Effector CD8-positive, alpha-beta T cell (primary cell): ENCODE data around the gene RPL10A.

Source experiments
- DNase-seq: peaks from one replicate; lab custom pipeline; 2025; lab: John Stamatoyannopoulos, UW

Gene RPL10A

DNA sequence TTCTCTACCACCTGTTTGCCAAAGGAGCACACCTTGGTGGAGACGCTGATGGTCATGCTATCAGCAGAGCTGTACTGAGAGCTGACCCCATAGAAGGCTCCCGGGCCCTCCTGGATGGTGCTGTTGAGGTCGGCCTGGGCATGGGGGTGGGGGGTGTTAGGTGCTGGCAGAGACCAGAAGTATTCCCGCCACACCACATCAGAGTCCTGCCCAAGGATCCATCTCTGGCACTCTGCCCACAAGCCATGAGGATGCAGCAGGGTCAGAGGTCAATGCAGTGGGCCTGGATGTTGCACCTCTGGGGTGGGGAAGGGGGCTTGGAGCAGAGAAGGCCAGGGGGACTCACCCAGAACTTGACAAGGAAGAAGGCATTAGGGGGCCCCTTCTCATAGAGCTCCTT, 7.4 kb downstream of the RPL10A start:
- no peak for DNase-seq

DNA sequence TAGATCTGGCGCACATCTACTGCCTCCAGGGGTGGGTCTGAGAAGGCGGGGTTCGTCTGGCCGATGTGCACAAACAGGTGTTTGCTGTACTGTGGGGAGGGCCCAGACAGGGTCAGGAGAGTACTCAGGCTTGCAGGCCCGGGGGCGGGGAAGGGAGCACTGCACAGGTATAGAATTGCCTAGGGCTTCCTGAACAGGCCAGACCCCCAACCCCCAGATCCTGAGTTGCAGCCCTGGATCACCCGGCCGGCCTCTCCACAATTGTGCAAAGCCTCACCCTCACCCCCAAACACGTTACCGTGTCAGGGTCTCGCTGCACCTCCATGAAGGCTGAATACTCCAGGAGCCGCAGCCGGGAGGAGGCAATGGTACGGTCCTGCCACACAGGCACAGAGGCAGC, 7.8 kb downstream of the RPL10A start:
- no peak for DNase-seq

DNA sequence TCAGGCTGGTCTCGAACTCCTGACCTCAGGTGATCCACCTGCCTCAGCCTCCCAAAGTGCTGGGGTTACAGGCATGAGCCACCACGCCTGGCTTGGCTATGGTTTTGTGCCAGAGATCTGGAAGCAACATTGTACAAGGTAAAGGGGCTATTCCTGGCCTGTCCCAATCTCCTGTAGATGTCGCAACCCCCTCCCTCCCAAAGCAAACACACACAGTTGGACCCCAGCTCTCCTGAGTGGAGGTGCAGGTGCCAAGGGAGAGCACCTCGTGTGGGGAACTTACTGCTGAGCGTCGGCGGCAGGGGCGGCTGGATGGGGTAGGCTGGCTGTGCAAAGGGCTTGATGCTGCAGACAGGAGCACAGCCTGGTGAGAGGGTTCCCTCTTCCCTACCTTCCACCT, 8.8 kb downstream of the RPL10A start:
- no peak for DNase-seq

DNA sequence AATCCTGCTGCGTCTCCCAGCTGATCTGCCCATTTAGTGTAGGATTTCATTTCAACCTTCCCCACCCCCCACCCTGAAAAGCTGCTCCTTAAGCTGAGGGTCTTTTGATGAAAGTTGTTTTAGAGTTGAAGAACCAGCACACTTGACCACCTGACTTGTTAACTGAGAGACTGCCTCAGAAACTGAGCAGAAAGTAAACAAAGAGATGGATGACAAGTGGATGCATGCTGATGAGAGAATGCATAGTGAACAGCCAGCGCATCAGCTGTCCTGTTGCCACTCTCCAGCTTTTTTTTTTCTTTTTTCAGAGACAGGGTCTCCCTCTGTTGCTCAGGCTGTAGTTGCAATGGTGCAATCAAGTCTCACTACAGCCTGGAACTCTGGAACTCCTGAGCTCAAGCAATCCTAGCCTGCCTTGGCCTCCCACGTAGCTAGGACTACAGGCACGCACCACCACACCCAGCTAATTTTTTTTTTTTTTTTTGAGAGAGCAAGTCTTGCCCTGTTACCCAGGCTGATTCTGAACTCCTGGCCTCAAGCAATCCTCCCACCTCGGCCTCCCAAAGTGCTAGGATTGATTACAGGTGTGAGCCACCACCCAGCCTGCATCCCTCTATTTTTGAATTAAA, 9.5 kb downstream of the RPL10A start:
- DNase-seq: no peak

DNA sequence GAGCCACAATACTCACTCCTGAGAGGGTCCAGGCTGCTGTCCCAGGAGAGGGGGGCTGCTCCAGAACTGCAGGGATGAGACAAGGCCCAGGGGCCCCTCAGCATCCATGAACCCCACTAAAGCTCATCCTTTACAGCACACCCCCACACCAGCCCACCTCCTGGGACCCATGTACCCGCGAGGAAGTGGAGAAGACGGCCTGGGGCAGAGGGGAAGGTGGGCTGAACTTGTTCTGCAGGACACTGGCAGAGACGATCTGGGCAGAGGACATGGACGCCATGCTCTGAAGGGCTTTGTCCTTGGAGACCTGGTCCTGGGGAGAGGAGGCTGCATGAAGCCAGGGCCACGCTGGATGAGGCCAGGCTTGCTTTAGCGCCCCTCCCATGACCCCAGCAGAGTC, 10.1 kb downstream of the RPL10A start:
- DNase-seq: no peak

DNA sequence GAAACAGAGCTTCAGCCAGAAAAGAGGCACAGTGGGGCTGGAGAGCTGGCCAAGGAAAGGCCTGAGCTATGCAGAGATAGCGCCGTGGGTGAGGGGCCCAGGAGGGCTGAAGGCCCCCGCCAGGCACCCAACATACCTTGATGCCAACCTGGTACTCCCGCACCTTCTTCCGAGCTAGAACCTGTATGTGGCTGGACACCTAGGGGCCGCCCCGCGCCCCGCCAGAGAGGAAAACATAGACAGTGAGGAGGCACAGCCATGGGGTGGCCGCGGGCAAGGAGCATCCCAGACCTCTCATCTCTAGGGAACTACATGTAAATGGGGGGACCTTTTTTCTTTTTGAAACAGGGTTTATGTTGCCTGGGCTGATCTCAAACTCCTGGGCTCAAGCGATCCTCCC, 12.0 kb downstream of the RPL10A start:
- no peak for DNase-seq

DNA sequence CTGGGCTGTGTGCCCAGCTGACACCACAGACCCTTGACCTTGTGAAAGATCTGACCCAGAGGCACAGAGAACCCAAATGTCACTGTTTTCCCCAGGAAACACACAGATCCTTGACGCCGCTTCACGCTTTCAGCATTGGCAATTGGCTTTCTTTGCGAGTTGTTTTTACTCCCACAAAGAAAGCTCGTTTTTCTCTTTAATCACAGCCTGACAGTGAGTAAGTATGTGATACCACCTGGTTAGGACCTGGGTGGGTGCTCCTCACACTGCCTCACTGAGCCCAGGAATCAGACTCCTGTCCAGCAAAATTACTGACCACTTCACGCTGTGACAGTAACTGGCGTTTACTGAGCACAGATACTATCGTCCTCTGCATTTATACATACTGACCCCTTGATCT, 13.0 kb downstream of the RPL10A start:
- DNase-seq: no peak

DNA sequence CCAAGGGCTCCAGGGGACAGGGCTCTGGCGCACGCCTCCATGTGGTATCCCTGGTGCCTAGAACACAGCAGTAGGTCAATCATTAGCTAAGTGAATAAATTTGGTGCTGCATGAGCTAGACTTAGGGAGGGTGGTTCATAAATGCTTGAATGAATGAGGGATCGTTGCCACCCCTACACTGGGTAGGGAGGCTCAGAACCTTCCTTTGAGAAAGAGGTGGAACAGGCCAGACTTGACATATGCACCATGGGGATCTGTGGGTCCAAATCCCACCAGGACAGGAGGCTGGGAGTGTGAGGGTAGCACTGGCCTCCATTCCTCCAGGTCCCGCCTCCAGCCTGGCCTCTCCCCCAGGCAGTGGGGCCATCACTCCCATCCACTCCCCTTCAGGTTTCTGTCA, 14.9 kb downstream of the RPL10A start:
- no peak for DNase-seq

DNA sequence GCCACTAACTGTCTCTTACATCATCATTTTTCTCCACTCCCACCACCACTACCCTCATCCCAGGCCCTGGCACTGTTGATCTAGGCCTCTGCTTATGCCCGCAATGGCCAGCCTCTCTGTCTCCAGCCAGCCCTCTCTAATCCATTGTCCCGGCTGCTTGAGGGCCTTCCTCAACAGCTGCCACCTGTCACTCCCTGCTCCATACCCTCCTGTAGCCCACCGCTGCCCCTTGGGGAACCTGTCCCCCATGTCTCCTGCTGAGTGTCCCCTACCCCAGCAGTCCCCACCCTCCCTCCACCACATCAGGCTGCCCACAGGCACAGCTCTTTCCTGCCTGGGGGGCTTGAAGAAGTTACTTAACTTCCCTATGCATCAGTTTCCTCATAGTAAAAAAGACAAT, 15.3 kb downstream of the RPL10A start:
- DNase-seq: no peak

DNA sequence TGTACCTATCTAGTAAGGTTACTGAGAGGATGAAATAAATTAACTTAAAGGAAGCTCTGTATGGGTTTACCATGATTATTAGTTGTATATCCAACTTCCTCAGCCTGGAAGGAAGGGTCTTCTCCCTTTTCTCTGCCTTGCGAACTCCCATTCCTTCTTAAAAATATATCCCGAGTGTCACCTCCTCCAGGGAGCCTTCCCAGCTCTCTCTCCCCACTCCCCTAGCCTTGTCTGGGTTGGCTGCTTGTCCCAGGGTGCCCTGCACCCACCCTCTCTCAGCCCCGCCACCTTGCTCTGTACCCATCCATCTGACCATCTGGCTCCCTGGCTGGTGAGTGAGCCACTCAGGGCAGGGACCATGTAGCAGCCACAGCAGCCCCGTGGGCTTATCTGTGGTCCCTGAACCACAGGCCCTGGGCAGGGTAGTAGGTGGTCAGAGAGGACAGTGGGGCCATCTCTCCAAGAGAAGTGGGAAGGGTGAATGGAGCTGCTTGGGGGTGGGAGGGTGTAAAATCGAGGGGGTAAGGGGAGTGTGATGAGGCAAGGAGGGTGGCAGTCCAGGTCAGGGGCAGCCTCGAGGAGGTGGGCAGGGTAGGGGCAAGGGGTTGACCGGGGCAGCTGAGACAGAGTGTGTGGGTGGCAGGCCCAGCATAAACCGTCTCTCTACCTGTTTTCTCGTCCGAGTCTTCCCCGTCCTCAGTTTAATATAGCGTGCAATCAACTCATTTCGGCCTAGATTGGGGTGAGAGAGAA, 15.9 kb downstream of the RPL10A start:
- no peak for DNase-seq

DNA sequence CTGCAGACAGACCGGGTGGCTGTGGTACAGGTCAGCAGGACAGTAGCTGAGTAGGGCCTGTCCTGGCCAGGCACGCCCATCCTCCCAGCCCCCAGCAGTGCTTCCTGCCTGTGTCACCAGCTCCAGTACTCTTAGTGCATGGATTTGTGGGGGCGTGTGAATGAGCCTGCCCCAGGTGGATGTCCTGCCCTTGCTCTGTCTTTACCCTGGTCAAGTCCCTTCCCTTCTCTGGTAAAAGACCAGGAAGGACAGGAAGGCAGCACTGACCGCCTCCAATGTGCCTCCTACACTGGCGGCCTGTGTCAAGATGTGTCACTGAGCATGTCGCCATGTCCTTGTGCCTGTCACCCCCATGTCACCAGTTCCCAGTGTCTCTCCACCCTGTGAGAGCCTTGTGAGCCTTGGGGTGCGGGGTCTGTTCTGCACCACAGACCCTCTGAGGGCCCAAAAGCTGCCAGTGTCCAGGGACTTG, 16.8 kb downstream of the RPL10A start:
- no peak for DNase-seq

DNA sequence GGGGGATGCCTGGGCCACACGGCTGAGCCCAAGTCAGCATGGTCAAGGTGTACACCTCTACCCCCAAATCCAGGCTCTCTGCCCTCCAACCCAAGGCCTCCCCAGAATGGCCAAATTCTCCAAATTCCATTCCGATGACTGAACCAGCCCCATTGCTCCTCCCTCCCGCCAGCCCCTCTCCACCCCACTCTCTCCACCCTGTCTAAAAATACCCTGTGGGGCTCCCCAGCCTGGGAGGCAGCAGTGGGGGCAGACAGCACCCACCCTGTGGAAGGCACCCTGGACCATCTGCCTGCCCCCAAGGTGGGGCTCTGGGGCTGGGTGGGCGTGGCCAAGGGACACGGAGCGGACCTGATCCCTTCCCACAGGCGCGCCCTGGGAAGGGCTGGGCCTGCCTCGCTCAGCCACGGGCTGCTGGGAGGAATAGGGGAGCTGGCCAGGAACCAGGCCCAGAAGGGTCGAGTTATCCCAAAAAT, 17.2 kb downstream of the RPL10A start:
- DNase-seq: no peak

DNA sequence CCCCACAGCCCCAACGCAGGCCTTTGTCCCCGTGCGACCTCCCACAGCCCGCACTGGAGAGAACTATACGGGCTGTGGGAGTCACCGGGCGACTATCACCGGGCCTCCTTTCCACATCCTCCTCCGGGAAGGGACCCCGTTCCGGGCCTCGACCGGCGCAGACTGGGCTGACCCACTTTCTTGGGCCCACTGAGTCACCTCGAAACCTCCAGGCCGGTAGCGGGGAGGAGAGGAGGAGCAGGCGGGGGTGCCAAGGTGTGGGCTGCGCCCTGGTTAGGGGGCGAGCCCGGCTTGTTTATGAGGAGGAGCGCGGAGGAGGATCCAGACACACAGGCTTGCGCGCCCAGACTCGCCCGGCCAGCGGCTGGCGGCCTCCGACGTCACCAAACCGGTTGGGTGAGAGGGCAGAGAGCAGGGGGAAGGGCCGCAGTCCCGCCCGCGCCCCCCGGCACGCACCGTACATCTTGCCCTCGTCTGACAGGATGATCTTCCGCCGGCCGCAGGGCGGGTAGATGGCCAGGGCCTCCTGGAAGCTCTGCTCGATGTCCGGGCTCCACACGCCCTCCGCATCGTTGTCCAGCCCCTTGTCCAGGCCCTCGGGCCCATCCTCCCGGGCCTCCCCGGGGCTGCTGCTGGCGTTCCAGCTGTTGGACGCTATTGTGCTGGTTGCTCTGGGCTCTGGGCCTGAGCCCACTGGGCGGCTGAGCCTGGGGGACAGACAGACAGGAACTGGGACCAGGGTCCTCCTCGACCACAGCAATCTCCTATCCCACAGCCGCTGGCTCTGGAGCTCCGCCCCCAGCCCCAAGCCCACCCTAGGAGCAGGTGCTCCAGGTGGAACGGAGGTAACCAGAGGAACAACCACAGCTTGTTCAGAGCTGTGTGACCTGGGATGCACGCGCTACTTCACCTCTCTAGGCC, 18.1 kb downstream of the RPL10A start:
- no peak for DNase-seq

DNA sequence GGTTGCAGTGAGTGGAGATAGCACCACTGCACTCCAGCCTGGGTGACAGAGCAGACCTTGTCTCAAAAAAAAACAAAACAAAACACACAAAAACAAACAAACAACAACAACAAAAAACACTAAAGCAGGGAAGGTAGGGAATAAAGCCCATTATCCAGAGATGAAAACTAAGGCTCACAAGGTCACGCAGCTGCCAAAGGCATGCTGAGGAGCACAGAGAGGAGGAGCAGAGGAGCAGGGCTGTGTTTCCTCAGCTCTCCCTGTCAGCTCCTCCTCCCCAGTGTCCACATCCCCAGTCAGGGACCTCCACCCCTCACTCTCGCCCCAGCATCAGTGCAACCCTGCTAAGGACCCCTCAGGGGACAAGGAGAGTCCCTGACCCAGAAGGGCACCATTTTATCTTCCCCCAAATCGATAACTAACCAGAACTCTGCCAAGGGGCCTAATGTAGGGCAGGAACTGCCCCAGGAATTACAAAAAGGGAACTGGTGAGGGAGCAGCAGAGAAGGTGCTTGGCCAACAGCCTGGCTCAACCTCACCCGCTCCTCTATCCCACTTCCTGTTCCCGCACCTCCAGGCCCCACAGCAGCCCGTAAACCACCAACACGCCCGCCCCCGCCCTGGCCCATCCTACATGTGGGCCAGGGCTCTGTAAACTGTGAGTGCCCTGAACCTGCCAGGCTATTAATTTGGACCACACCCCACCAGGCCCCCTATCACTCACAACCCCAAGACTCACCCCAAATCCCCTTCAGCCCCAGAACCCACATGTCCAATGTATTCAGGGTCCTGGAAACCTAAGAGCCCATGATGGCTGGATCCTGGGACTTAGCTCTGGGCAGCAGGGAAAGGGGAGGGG, 19.7 kb downstream of the RPL10A start:
- DNase-seq: no peak

DNA sequence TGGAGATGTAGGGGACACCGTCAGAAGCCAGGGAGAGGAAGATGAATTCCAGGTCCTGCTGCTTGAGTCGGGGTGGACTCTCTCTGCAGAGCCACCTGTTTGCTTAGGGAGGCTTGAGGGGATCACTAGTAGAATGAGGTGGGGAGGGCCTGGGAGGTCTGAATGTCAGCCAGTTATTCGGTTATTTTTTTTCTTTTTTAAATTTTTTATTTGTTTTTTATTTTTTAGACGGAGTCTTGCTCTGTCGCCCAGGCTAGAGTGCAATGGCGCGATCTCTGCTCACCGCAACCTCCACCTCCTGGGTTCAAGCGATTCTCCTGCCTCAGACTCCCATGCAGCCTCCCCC, 20.3 kb downstream of the RPL10A start:
- DNase-seq: no peak

DNA sequence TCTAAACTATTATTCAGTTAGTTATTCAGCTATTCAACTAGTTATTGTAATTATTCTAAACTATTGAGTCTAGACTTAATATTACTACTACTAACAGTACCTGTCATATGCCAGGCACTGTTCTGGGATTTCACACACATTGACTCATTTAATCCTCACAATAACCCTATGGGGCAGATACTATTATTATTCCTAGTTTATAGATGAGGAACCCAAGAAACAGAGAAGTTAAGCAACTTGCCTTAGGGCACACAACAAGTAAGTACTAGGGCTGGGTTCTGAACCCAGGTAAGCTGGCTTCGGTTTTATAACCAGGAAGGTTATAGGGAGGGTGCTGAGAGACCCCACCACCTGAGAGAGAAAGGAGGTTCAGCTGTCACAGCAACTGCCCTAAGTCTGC, 20.9 kb downstream of the RPL10A start:
- DNase-seq: no peak

DNA sequence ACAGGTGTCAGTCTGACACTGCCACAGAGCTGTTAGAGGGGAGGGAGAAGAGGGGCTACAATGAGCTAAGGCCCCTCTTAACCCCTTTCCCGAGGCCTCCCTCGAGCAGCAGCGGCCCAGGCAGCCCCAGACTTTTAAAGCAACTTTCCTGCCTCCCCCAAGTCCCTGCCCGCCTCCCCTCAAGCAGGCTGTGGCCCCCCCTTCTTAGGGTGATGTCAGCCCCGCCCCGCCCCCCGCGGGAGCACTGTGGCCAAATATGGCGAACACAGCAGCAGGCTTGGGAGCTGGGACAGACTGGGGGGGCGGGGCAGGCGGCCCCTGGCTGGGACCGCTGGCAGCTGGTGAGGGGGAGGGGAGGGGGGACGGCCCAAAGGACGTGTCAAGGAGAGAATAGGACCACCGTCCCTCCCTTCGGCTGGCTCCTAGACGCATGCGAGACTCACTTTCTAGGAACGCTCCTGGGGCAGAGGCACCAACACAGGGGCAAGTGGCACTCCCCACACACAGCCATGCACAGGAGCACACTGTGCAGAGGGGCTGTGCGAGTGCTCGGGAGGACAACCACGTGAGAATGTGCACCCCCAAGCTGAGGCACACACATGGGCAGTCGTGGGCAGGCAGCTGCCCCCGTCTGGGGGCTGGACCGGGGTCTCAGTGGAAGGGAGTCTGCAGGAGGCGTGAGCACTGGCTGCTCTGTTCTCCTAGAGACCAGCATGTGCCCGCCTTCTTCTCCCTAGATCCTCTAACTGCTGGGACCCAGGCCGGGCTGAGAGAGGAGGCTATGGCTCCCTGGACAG, 22.0 kb downstream of the RPL10A start:
- peak; percentile 19 for DNase-seq

DNA sequence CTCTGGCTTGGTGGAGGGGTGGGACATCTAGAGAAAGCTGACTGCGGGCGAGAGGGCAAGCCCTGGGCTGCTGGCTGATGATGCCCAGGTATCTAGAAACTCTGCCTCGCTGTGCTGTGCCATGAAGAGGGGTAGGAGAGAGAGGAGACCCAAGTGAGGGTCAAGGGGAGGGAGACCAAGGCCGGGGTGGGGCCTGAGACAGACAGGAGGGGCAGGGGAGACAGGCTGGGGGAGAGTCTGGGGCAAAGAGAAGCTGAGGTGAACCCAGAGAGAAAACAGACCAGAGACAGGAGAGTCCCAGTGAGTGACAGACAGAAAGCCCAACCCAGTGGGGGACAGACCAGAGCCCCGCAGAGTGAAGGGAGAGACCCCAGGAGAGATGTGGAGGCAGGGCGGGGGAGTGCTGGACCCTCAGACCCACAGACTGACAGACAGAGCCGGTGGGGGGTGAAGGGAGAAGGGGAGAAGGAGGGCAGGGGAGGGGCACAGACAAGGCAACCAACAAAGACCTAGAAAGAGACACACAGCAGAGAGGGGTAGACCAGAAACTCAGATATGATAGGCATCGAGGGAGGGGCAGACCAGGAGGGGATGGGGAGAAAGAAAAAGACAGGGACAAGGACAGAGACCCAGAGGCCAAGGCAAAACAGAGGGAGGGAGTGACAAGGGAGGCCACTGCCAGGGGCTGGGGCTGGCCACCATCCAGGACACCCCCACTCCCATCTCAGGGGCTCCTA, 22.8 kb downstream of the RPL10A start:
- DNase-seq: no peak

DNA sequence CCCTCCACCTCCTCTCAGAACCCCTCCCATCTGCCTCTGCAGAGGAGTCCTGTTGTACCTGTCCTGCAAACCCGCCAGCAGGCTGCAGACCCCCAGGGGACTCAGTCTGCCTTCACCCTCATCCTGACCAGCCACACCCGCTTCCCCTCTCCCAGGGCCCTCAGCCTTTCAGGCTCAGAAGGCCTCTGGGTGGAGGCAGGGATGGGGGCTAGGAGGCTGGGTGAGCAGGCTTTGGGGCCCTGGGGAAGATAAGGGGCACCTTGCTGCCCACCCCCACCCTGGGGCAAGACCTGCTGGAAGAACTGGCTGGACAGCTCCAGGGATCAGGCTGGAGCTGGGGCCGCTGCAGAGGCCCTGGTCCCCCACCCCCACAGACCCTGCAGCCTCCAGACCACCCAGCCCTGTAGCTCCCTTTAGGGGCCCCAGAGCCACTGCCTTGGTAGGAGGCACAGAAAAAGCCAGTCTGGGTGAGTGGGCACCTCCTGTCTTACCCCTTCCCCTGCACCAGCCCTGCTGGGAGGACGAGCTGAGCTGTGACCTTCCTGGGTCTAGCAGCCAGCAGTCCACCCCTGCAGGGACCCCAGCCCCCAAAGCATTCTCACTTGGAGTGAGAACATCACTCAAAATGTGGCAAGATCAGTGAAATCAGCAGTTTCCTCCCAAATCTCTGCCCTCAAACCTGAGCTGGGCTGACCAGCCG, 23.5 kb downstream of the RPL10A start:
- no peak for DNase-seq
